Heart left ventricle (tissue), 13 donors: ENCODE results near the gene ASB5.

Source experiments
- POLR2A ChIP-seq, 2 donors: fragments of 450-650 bp; IDR thresholded peaks; one replicate each; pipeline ENCODE4 v1.6.1; 2017; ENCODE audit warnings: antibody characterized with exemption in 2 of 2, mild to moderate bottlenecking in 2 of 2, moderate library complexity in 2 of 2
- TF ChIP-seq, protein P1 (sequence below), 12 donors: fragments of 200-600 bp; sonication (generic) in 4 of 12; IDR thresholded peaks; one replicate each; pipeline versions ENCODE4 v1.5.0 to v1.8.0; 2018 to 2022; ENCODE audit warnings: antibody characterized with exemption in 12 of 12, mild to moderate bottlenecking in 5 of 12
- donor health status: ischemic (EF 13 %, LVEDD 7.1; RV severe dilation, severe dysfunction).
- donor health status: DM: no; HTN: yes; CAD: no.
- donor health status: DM: no; HTN: no; CAD: no.
- donor health status: ischemic (EF 25% LVEDD 6.9; RV normal size, moderate dysfunction).
- donor health status: ischemic (EF 25% LVEDD 5.7; RV mildly dilated, moderate dysfunction).
- donor health status: ischemic (EF 35%, LVEDD 5.7; RV mildly dilated, moderate dysfunction).
- donor health status: nonischemic (EF 11% LVEDD 7.7; RV severe dilation, severe dysfunction).
- donor health status: DM: yes; HTN: yes; CAD: no.
- donor health status: PGD.
- donor health status: ischemic (EF 29% LVEDD 5.4; RV normal size, mild dysfunction).
- donor health status: nonischemic (EF 23%, LVEDD 6.1; RV moderate dilation, normal function).

DNA sequence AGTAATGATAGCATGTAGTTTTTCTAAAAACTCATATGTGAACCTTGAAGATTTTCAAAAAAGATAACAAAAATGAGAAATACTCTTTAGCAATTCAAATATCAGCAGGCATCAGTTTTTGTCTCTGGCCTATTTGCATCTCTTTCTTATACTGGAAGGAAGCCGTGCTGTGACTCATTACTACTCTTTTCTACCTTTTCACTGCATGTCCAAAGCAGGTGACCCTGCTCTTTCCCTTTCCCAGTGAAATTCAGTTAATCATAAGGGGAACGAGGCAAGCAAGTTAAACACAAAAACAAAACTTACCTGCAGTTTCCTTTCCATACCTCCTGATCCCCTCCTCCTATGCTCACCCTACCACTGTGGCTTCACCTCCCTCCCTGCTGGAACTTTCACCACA is 83.0 kb downstream of the ASB5 start:
- TF ChIP-seq, protein P1, sequence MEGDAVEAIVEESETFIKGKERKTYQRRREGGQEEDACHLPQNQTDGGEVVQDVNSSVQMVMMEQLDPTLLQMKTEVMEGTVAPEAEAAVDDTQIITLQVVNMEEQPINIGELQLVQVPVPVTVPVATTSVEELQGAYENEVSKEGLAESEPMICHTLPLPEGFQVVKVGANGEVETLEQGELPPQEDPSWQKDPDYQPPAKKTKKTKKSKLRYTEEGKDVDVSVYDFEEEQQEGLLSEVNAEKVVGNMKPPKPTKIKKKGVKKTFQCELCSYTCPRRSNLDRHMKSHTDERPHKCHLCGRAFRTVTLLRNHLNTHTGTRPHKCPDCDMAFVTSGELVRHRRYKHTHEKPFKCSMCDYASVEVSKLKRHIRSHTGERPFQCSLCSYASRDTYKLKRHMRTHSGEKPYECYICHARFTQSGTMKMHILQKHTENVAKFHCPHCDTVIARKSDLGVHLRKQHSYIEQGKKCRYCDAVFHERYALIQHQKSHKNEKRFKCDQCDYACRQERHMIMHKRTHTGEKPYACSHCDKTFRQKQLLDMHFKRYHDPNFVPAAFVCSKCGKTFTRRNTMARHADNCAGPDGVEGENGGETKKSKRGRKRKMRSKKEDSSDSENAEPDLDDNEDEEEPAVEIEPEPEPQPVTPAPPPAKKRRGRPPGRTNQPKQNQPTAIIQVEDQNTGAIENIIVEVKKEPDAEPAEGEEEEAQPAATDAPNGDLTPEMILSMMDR (IDR thresholded peaks at IDR 0.05), result no peak
- no peak for TF ChIP-seq POLR2A (IDR thresholded peaks at IDR 0.05)
